GM12874 (cell line): ENCODE measurements around the gene VSIG1.

Source experiments
- CTCF ChIP-seq: IDR thresholded peaks from 2 replicates; pipeline ENCODE4 v1.5.1; 2011; ENCODE audit warnings: low read depth, mild to moderate bottlenecking, control low read depth, low read length, moderate library complexity; ENCODE audit not compliant: insufficient read depth

The VSIG1 gene

GRCh38 chrX:108044554-108045256, at the start of gene VSIG1:
Gene VSIG1 (plus strand): TSS chrX:108045065. CDS start chrX:108045131, 66 bp downstream.
- TF ChIP-seq CTCF: no peak

DNA sequence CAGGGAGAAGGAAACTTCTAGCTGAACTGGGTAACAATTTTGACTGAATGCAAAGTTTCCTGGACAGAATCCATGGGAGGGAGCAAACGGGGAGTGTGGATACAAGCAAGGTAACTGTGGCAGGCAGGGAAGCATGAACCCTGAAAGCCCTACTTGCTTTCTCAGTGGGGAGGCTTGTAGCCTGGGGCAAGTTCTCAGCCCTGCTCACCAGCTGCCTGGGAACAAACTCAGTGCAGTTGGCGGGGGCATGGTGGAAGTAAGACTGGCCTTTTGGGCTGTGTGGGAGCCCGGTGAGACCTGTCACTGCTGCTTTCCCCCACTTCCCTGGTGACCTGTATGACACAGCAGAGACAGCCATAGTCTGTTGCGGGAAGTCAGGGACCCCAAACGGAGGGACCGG, 48.7 kb upstream of the VSIG1 start:
- TF ChIP-seq CTCF: no peak

- TF ChIP-seq CTCF: no peak
Observed at GRCh38 chrX:108000751-108001150, 44.1 kb upstream of the VSIG1 start.

GRCh38 chrX:108001218-108001814, 43.5 kb upstream of the VSIG1 start:
- peak; percentile 41 for TF ChIP-seq CTCF

- no peak for TF ChIP-seq CTCF
Observed at GRCh38 chrX:108018656-108019381, 26.0 kb upstream of the VSIG1 start.

GRCh38 chrX:108019382-108019875, 25.4 kb upstream of the VSIG1 start:
- no peak for TF ChIP-seq CTCF

- TF ChIP-seq CTCF: peak; percentile 30; the same call in 1 of the 2 replicates
Observed at GRCh38 chrX:108020631-108021030, 24.2 kb upstream of the VSIG1 start.
